H9 (cell line): ENCODE results near the gene SLC16A13. TPM values are rescaled to one million over a fixed set of nuclear protein-coding genes. Genes with fewer than 3 reads are reported as not detected.

Experiments used
- DNase-seq: peaks from one replicate; pipeline ENCODE4 v3.0.0-alpha.2; 2017
- H2AFZ ChIP-seq: one replicate; pipeline ENCODE4 v1.6.1; 2013; ENCODE audit warnings: mild to moderate bottlenecking, low read length, control low read depth, moderate library complexity
- H2AK5ac ChIP-seq: 2 replicates; pipeline ENCODE4 v1.6.1; 2013; ENCODE audit warnings: low read length, control low read depth, mixed read lengths; ENCODE audit not compliant: insufficient read length
- H2BK120ac ChIP-seq: one replicate; pipeline ENCODE4 v1.6.1; 2013; ENCODE audit warnings: low read depth, mild to moderate bottlenecking, low read length, control low read depth, inconsistent platforms; ENCODE audit not compliant: poor library complexity, severe bottlenecking
- H2BK12ac ChIP-seq: 2 replicates; pipeline ENCODE4 v1.6.1; 2013; ENCODE audit warnings: low read length, control low read depth, mixed read lengths, low read depth; ENCODE audit not compliant: insufficient read length
- H2BK15ac ChIP-seq: 2 replicates; pipeline ENCODE4 v1.6.1; 2013; ENCODE audit warnings: low read depth, low read length, control low read depth
- H2BK20ac ChIP-seq: one replicate; pipeline ENCODE4 v1.6.1; 2013; ENCODE audit warnings: low read depth, mild to moderate bottlenecking, low read length, control low read depth, inconsistent platforms; ENCODE audit not compliant: poor library complexity, severe bottlenecking
- H2BK5ac ChIP-seq: 2 replicates; pipeline ENCODE4 v1.6.1; 2013; ENCODE audit warnings: low read length, control low read depth, mixed read lengths; ENCODE audit not compliant: insufficient read length
- H3K14ac ChIP-seq: 2 replicates; pipeline ENCODE4 v1.6.1; 2013; ENCODE audit warnings: low read length, control low read depth; ENCODE audit not compliant: insufficient read depth
- H3K18ac ChIP-seq: 2 replicates; pipeline ENCODE4 v1.6.1; 2013; ENCODE audit warnings: low read depth, mild to moderate bottlenecking, mixed read lengths, low read length, control low read depth; ENCODE audit not compliant: insufficient read length
- H3K23ac ChIP-seq: 2 replicates; pipeline ENCODE4 v1.6.1; 2013; ENCODE audit warnings: low read length, control low read depth, mixed read lengths, low read depth; ENCODE audit not compliant: insufficient read length
- H3K23me2 ChIP-seq: 2 replicates; pipeline ENCODE4 v1.6.1; 2013; ENCODE audit warnings: low read depth, mild to moderate bottlenecking, mixed read lengths, low read length, control low read depth; ENCODE audit not compliant: insufficient read length, poor library complexity, severe bottlenecking
- H3K27ac ChIP-seq: 2 replicates; pipeline ENCODE4 v1.5.1; 2013; ENCODE audit warnings: low read length, control low read depth, mixed read lengths, low read depth; ENCODE audit not compliant: insufficient read length
- H3K27me3 ChIP-seq: 2 replicates; pipeline ENCODE4 v1.6.1; 2013; ENCODE audit warnings: low read length, control low read depth, inconsistent platforms; ENCODE audit not compliant: insufficient read depth
- H3K4ac ChIP-seq: 2 replicates; pipeline ENCODE4 v1.6.1; 2013; ENCODE audit warnings: low read depth, mild to moderate bottlenecking, control low read depth, inconsistent platforms, low read length, moderate library complexity
- H3K4me1 ChIP-seq: 2 replicates; pipeline ENCODE4 v1.6.1; 2013; ENCODE audit warnings: low read length, control low read depth, inconsistent platforms; ENCODE audit not compliant: insufficient read depth
- H3K4me2 ChIP-seq: 2 replicates; pipeline ENCODE4 v1.6.1; 2013; ENCODE audit warnings: low read length, control low read depth, mixed read lengths; ENCODE audit not compliant: insufficient read length, insufficient read depth
- H3K56ac ChIP-seq: 2 replicates; pipeline ENCODE4 v1.6.1; 2013; ENCODE audit warnings: low read depth, mild to moderate bottlenecking, mixed read lengths, low read length, control low read depth; ENCODE audit not compliant: insufficient read length
- H3K79me1 ChIP-seq: 2 replicates; pipeline ENCODE4 v1.6.1; 2013; ENCODE audit warnings: low read depth, mild to moderate bottlenecking, moderate library complexity, low read length, control low read depth, inconsistent platforms; ENCODE audit not compliant: insufficient read depth, poor library complexity, severe bottlenecking
- H3K79me2 ChIP-seq: 2 replicates; pipeline ENCODE4 v1.6.1; 2013; ENCODE audit warnings: low read length, control low read depth, inconsistent platforms; ENCODE audit not compliant: insufficient read depth
- H3K9ac ChIP-seq: 2 replicates; pipeline ENCODE4 v1.6.1; 2013; ENCODE audit warnings: low read length, control low read depth, mixed read lengths; ENCODE audit not compliant: insufficient read length; ENCODE audit errors: extremely low read depth
- H3K9me3 ChIP-seq: one replicate; pipeline ENCODE4 v1.6.1; 2013; ENCODE audit warnings: low read depth, low read length, inconsistent platforms; ENCODE audit not compliant: control insufficient read depth
- H3T11ph ChIP-seq: one replicate; pipeline ENCODE4 v1.6.1; 2013; ENCODE audit warnings: mild to moderate bottlenecking, low read length, control low read depth, inconsistent platforms
- H4K20me1 ChIP-seq: one replicate; pipeline ENCODE4 v1.6.1; 2013; ENCODE audit not compliant: control insufficient read depth, insufficient read length, insufficient read depth
- H4K5ac ChIP-seq: 2 replicates; pipeline ENCODE4 v1.6.1; 2013; ENCODE audit warnings: low read depth, mild to moderate bottlenecking, mixed read lengths, low read length, control low read depth; ENCODE audit not compliant: insufficient read length
- H4K8ac ChIP-seq: replicated peaks from 2 replicates; pipeline ENCODE4 v1.6.1; 2013; ENCODE audit warnings: low read length, control low read depth, mixed read lengths, low read depth; ENCODE audit not compliant: insufficient read length
- H4K91ac ChIP-seq: 2 replicates; pipeline ENCODE4 v1.6.1; 2013; ENCODE audit warnings: low read depth, mild to moderate bottlenecking, moderate library complexity, mixed read lengths, low read length, control low read depth; ENCODE audit not compliant: insufficient read length
- H3K27ac Mint-ChIP-seq, 3 experiments: 2 replicates in 2 of 3; 3 replicates in 1 of 3; pipeline ENCODE4 v1.8.0; 2020 to 2021; ENCODE audit warnings: mixed read lengths in 3 of 3, mild to moderate bottlenecking in 1 of 3, moderate library complexity in 1 of 3
- H3K27me3 Mint-ChIP-seq: 2 replicates; pipeline ENCODE4 v1.8.0; 2021; ENCODE audit warnings: low read depth, mild to moderate bottlenecking, moderate library complexity, mixed read lengths
- H3K36me3 Mint-ChIP-seq, 3 experiments: 2 replicates in 2 of 3; 3 replicates in 1 of 3; pipeline ENCODE4 v1.8.0; 2020 to 2021; ENCODE audit warnings: low read depth in 3 of 3, mixed read lengths in 3 of 3; ENCODE audit not compliant: insufficient read depth in 1 of 3
- H3K4me1 Mint-ChIP-seq, 2 experiments: 2 replicates each; pipeline ENCODE4 v1.8.0; 2020; ENCODE audit warnings: mixed read lengths in 2 of 2
- H3K4me3 Mint-ChIP-seq, 2 experiments: 2 replicates in 1 of 2; 3 replicates in 1 of 2; pipeline ENCODE4 v1.8.0; 2020 to 2021; ENCODE audit warnings: mild to moderate bottlenecking in 2 of 2, mixed read lengths in 2 of 2, moderate library complexity in 1 of 2
- H3K9me3 Mint-ChIP-seq, 2 experiments: 2 replicates in 1 of 2; 3 replicates in 1 of 2; pipeline ENCODE4 v1.8.0; 2020; ENCODE audit warnings: mild to moderate bottlenecking in 2 of 2, mixed read lengths in 2 of 2, moderate library complexity in 1 of 2
- WGBS: extraction: QIAGEN DNeasy Blood & Tissue Kit; methylation state at CpG from one replicate; pipeline ENCODE4 v1.1.7; 2013; ENCODE audit warnings: missing lambda C conversion rate, low lambda C conversion rate, mixed read lengths; ENCODE audit not compliant: insufficient read length; ENCODE audit errors: extremely low coverage; 5-methylcytosine and 5-hydroxymethylcytosine counted together
- total RNA-seq: library from RNA; stranded (reverse); gene quantifications from 2 replicates; pipeline ENCODE4 v1.2.1, GENCODE V29; 2021
- TF ChIP-seq, protein P1 (sequence below): fragments of 200-600 bp; sonication (generic); conservative IDR thresholded peaks from 3 replicates; pipeline ENCODE4 v1.8.0; 2021; ENCODE audit warnings: antibody characterized with exemption, mild to moderate bottlenecking

The SLC16A13 gene
- total RNA-seq, 1 experiment from 2014 or later = 6.1 TPM

GRCh38 chr17:7004398-7005253 lies 31.2 kb upstream of the SLC16A13 start:
- H3K79me1 ChIP-seq = peaks cover 2% of the 10 kb centered on the region
- TF ChIP-seq, protein P1, sequence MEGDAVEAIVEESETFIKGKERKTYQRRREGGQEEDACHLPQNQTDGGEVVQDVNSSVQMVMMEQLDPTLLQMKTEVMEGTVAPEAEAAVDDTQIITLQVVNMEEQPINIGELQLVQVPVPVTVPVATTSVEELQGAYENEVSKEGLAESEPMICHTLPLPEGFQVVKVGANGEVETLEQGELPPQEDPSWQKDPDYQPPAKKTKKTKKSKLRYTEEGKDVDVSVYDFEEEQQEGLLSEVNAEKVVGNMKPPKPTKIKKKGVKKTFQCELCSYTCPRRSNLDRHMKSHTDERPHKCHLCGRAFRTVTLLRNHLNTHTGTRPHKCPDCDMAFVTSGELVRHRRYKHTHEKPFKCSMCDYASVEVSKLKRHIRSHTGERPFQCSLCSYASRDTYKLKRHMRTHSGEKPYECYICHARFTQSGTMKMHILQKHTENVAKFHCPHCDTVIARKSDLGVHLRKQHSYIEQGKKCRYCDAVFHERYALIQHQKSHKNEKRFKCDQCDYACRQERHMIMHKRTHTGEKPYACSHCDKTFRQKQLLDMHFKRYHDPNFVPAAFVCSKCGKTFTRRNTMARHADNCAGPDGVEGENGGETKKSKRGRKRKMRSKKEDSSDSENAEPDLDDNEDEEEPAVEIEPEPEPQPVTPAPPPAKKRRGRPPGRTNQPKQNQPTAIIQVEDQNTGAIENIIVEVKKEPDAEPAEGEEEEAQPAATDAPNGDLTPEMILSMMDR = peak; percentile 78
- no peak overlapping the region for H4K8ac ChIP-seq
- no peaks in the 10 kb centered on the region for H3K27me3 ChIP-seq
- H3K4me1 ChIP-seq = no peaks in the 10 kb centered on the region
- H3K79me2 ChIP-seq = no peaks in the 10 kb centered on the region
- DNase-seq = no peak
- no peaks in the 10 kb centered on the region for H3K9me3 Mint-ChIP-seq
- H3K4me1 Mint-ChIP-seq = no peaks in the 10 kb centered on the region
- H2AFZ ChIP-seq = no peak overlapping the region
- no peaks in the 10 kb centered on the region for H4K20me1 ChIP-seq
- WGBS = no CpG with 5 or more reads among the region's 2 CpGs
- H3K14ac ChIP-seq = no peak overlapping the region
- no peaks in the 10 kb centered on the region for H3K27me3 Mint-ChIP-seq
- no peak overlapping the region for H2AK5ac ChIP-seq
- no peak overlapping the region for H2BK15ac ChIP-seq
- no peak overlapping the region for H3K18ac ChIP-seq
- H2BK20ac ChIP-seq = no peak overlapping the region
- H3K27ac Mint-ChIP-seq = no peak overlapping the region
- H3K9me3 ChIP-seq = no peaks in the 10 kb centered on the region
- H2BK120ac ChIP-seq = no peak overlapping the region
- no peak overlapping the region for H3K9ac ChIP-seq
- H2BK12ac ChIP-seq = no peak overlapping the region
- H3K4ac ChIP-seq = no peak overlapping the region
- no peaks in the 10 kb centered on the region for H3K23me2 ChIP-seq
- H3K23ac ChIP-seq = no peak overlapping the region
- H3T11ph ChIP-seq = no peak overlapping the region
- H3K36me3 Mint-ChIP-seq = peaks cover 10 to 31% (median 15%) of the 10 kb centered on the region in 3 experiments; a peak in 6 of 7 replicates
- no peak overlapping the region for H3K4me3 Mint-ChIP-seq
- no peak overlapping the region for H3K56ac ChIP-seq
- H4K91ac ChIP-seq = no peak overlapping the region
- H2BK5ac ChIP-seq = no peak overlapping the region
- H4K5ac ChIP-seq = no peak overlapping the region
- H3K4me2 ChIP-seq = no peak overlapping the region
- H3K27ac ChIP-seq = no peak overlapping the region
